Activated naive CD8-positive, alpha-beta T cell treated with anti-CD3 and anti-CD28 coated beads, Interleukin-2, amount 10 ng/mL, durations not matched to agents 7 days and 5 days (primary cell): Measurements from ENCODE around the gene TOB1. TPM values are rescaled to one million over a fixed set of nuclear protein-coding genes. Genes with fewer than 3 reads are reported as not detected.

Experiments
- ATAC-seq: fragments of 150-1000 bp; cut with Tn5 transposase; one replicate; pipeline ENCODE4 v1.10.0; 2021; ENCODE audit warnings: low read depth, moderate library complexity
- POLR2A ChIA-PET: fragments of 350-600 bp; sonication (Branson Sonifier 250); formaldehyde crosslinking; loops from one replicate; lab custom pipeline; 2021; ENCODE audit warnings: antibody characterized with exemption; lab: Charles Lee
- DNase-seq: peaks from one replicate; pipeline ENCODE4 v3.0.0; 2021
- H3K27ac Mint-ChIP-seq: one replicate; pipeline ENCODE4 v1.8.0; 2022; ENCODE audit warnings: mild to moderate bottlenecking, mixed read lengths
- H3K27me3 Mint-ChIP-seq: one replicate; pipeline ENCODE4 v1.8.0; 2022; ENCODE audit warnings: mild to moderate bottlenecking, moderate library complexity, mixed read lengths
- H3K36me3 Mint-ChIP-seq: one replicate; pipeline ENCODE4 v1.8.0; 2021; ENCODE audit warnings: mild to moderate bottlenecking, mixed read lengths
- H3K4me1 Mint-ChIP-seq: one replicate; pipeline ENCODE4 v1.8.0; 2021; ENCODE audit warnings: mixed read lengths
- H3K4me3 Mint-ChIP-seq: one replicate; pipeline ENCODE4 v1.8.0; 2022; ENCODE audit warnings: mild to moderate bottlenecking, moderate library complexity, mixed read lengths
- H3K9me3 Mint-ChIP-seq: one replicate; pipeline ENCODE4 v1.8.0; 2021; ENCODE audit warnings: mixed read lengths
- total RNA-seq, 2 experiments: library from RNA; stranded (reverse); gene quantifications; one replicate each; pipeline ENCODE4 v1.2.3, GENCODE V29; 2021

The TOB1 gene
- 10 to 100 TPM; 54.9 to 56.6 TPM for total RNA-seq

GRCh38 chr17:50866261-50866949, at the start of gene TOB1:
Gene TOB1 (minus strand): TSS chr17:50866354. CDS start chr17:50864017, 2,337 bp downstream.
- Mint-ChIP-seq H3K36me3 (peaks cover 19% of the 10 kb centered on the region), H3K27me3 (peaks cover 12% of the 10 kb centered on the region), H3K27ac (peak within 1 kb of the TSS; percentile 99), H3K9me3 (no peaks in the 10 kb centered on the region), H3K4me3 (peak within 1 kb of the TSS; percentile 99), H3K4me1 (peaks cover 37% of the 10 kb centered on the region)
- POLR2A ChIA-PET = interaction anchor here (0.6 to 4.8 kb wide), 45 partner anchors 10 to 714 kb away, joined by 3 to 247 read pairs (median 5); partner anchors contain the start of genes LUC7L3, MBTD1, NME1 and NME2
- DNase-seq (peak; percentile 98), ATAC-seq (peak; percentile 66)

GRCh38 chr17:50914505-50915063, 48.4 kb upstream of the TOB1 start:
- Mint-ChIP-seq H3K27ac (peak overlapping the region; percentile 72), H3K9me3 (no peaks in the 10 kb centered on the region), H3K4me1 (peaks cover 43% of the 10 kb centered on the region), H3K27me3 (no peaks in the 10 kb centered on the region), H3K36me3 (peaks cover 2% of the 10 kb centered on the region), H3K4me3 (no peak overlapping the region)
- POLR2A ChIA-PET = interaction anchor here (4.1 kb wide), 1 partner anchor 48 kb away, joined by 56 read pairs; the partner anchor contains the start of gene TOB1
- ATAC-seq (no peak), DNase-seq (no peak)

- H3K4me1 Mint-ChIP-seq = peaks cover 43% of the 10 kb centered on the region
- no peak for ATAC-seq
- no peak for DNase-seq
- H3K27ac Mint-ChIP-seq = peak overlapping the region; percentile 88
- no peaks in the 10 kb centered on the region for H3K9me3 Mint-ChIP-seq
- peaks cover 2% of the 10 kb centered on the region for H3K36me3 Mint-ChIP-seq
- peak overlapping the region; percentile 52 for H3K4me3 Mint-ChIP-seq
- POLR2A ChIA-PET = interaction anchor here (0.7 to 9.1 kb wide), 3 partner anchors 42 to 47 kb away, joined by 6 to 139 read pairs (median 56); partner anchors contain the start of gene TOB1
- H3K27me3 Mint-ChIP-seq = no peaks in the 10 kb centered on the region
Measured at GRCh38 chr17:50913120-50913519, 47.0 kb upstream of the TOB1 start.

GRCh38 chr17:50911890-50912289, 45.7 kb upstream of the TOB1 start:
- no peak for ATAC-seq
- POLR2A ChIA-PET = interaction anchor here (1.0 to 9.1 kb wide), 4 partner anchors 15 to 46 kb away, joined by 4 to 139 read pairs (median 4); partner anchors contain the start of gene TOB1
- H3K27ac Mint-ChIP-seq = no peak overlapping the region

GRCh38 chr17:50911450-50911849, 45.3 kb upstream of the TOB1 start:
- no peak overlapping the region for H3K4me3 Mint-ChIP-seq
- H3K27me3 Mint-ChIP-seq = no peaks in the 10 kb centered on the region
- peak overlapping the region; percentile 85 for H3K27ac Mint-ChIP-seq
- DNase-seq (no peak), ATAC-seq (no peak)
- POLR2A ChIA-PET = interaction anchor here (1.0 to 9.1 kb wide), 5 partner anchors 16 to 45 kb away, joined by 4 to 139 read pairs (median 4); partner anchors contain the start of gene TOB1
- peaks cover 2% of the 10 kb centered on the region for H3K36me3 Mint-ChIP-seq
- no peaks in the 10 kb centered on the region for H3K9me3 Mint-ChIP-seq
- H3K4me1 Mint-ChIP-seq = peaks cover 41% of the 10 kb centered on the region

More at GRCh38 chr17:50911890-50912289, 45.7 kb upstream of the TOB1 start:
- Mint-ChIP-seq H3K9me3 (no peaks in the 10 kb centered on the region), H3K4me1 (peaks cover 46% of the 10 kb centered on the region), H3K4me3 (no peak overlapping the region), H3K36me3 (peaks cover 2% of the 10 kb centered on the region), H3K27me3 (no peaks in the 10 kb centered on the region)
- no peak for DNase-seq

- POLR2A ChIA-PET = interaction anchor here (0.6 to 9.1 kb wide), 5 partner anchors 9 to 46 kb away, joined by 3 to 139 read pairs (median 4); partner anchors contain the start of gene TOB1
Measured at GRCh38 chr17:50909765-50910605, 43.8 kb upstream of the TOB1 start.

GRCh38 chr17:50908860-50909764, 43.0 kb upstream of the TOB1 start:
- DNase-seq = no peak
- Mint-ChIP-seq H3K4me3 (no peak overlapping the region), H3K4me1 (peaks cover 36% of the 10 kb centered on the region), H3K27ac (peak overlapping the region; percentile 85), H3K9me3 (no peaks in the 10 kb centered on the region), H3K36me3 (no peaks in the 10 kb centered on the region), H3K27me3 (no peaks in the 10 kb centered on the region)
- no peak for ATAC-seq
- POLR2A ChIA-PET = interaction anchor here (0.6 to 9.1 kb wide), 7 partner anchors 10 to 45 kb away, joined by 3 to 139 read pairs (median 3); partner anchors contain the start of gene TOB1

More at GRCh38 chr17:50909765-50910605, 43.8 kb upstream of the TOB1 start:
- Mint-ChIP-seq H3K9me3 (no peaks in the 10 kb centered on the region), H3K27me3 (no peaks in the 10 kb centered on the region), H3K36me3 (no peaks in the 10 kb centered on the region), H3K4me3 (peak overlapping the region; percentile 54), H3K27ac (peak overlapping the region; percentile 85), H3K4me1 (peaks cover 39% of the 10 kb centered on the region)
- peak; percentile 71 for ATAC-seq
- peak; percentile 48 for DNase-seq

GRCh38 chr17:50908140-50908859, 42.1 kb upstream of the TOB1 start:
- H3K9me3 Mint-ChIP-seq = no peaks in the 10 kb centered on the region

GRCh38 chr17:50906443-50906842, 40.3 kb upstream of the TOB1 start:
- Mint-ChIP-seq H3K4me3 (no peak overlapping the region), H3K27ac (no peak overlapping the region), H3K36me3 (no peaks in the 10 kb centered on the region), H3K4me1 (peaks cover 41% of the 10 kb centered on the region), H3K27me3 (no peaks in the 10 kb centered on the region), H3K9me3 (no peaks in the 10 kb centered on the region)
- no peak for DNase-seq
- no peak for ATAC-seq
- POLR2A ChIA-PET = interaction anchor here (9.1 kb wide), 1 partner anchor 40 kb away, joined by 139 read pairs; the partner anchor contains the start of gene TOB1

More at GRCh38 chr17:50908140-50908859, 42.1 kb upstream of the TOB1 start:
- H3K36me3 Mint-ChIP-seq = no peaks in the 10 kb centered on the region
- POLR2A ChIA-PET = interaction anchor here (0.6 to 9.1 kb wide), 5 partner anchors 10 to 191 kb away, joined by 3 to 139 read pairs (median 6); partner anchors contain the start of gene TOB1
- H3K27me3 Mint-ChIP-seq = no peaks in the 10 kb centered on the region
- H3K4me3 Mint-ChIP-seq = no peak overlapping the region
- peak overlapping the region; percentile 32 for H3K27ac Mint-ChIP-seq
- H3K4me1 Mint-ChIP-seq = peaks cover 35% of the 10 kb centered on the region
- DNase-seq = no peak
- no peak for ATAC-seq

GRCh38 chr17:50905460-50905803, 39.3 kb upstream of the TOB1 start:
- DNase-seq (no peak), ATAC-seq (no peak)
- no peaks in the 10 kb centered on the region for H3K36me3 Mint-ChIP-seq
- no peaks in the 10 kb centered on the region for H3K9me3 Mint-ChIP-seq
- POLR2A ChIA-PET = interaction anchor here (0.7 to 9.1 kb wide), 3 partner anchors 9 to 39 kb away, joined by 3 to 139 read pairs (median 4); partner anchors contain the start of gene TOB1
- H3K27me3 Mint-ChIP-seq = no peaks in the 10 kb centered on the region
- no peak overlapping the region for H3K4me3 Mint-ChIP-seq
- peaks cover 36% of the 10 kb centered on the region for H3K4me1 Mint-ChIP-seq
- peak overlapping the region; percentile 53 for H3K27ac Mint-ChIP-seq
